DOHH2 (cell line): Measurements from ENCODE around the gene SLC22A12.

Source experiments
- EZH2phosphoT487 ChIP-seq: fragments of 200-600 bp; sonication (generic); IDR thresholded peaks from 2 replicates; pipeline ENCODE4 v1.6.1; 2017; ENCODE audit warnings: borderline replicate concordance, mild to moderate bottlenecking, antibody characterized with exemption, low read length, moderate library complexity, mixed read lengths
- TF ChIP-seq, protein P1 (sequence below): fragments of 200-600 bp; sonication (generic); IDR thresholded peaks from one replicate; pipeline ENCODE4 v1.5.1; 2014; ENCODE audit warnings: antibody characterized with exemption, mild to moderate bottlenecking, low read depth, low read length; ENCODE audit not compliant: poor library complexity, severe bottlenecking

DNA sequence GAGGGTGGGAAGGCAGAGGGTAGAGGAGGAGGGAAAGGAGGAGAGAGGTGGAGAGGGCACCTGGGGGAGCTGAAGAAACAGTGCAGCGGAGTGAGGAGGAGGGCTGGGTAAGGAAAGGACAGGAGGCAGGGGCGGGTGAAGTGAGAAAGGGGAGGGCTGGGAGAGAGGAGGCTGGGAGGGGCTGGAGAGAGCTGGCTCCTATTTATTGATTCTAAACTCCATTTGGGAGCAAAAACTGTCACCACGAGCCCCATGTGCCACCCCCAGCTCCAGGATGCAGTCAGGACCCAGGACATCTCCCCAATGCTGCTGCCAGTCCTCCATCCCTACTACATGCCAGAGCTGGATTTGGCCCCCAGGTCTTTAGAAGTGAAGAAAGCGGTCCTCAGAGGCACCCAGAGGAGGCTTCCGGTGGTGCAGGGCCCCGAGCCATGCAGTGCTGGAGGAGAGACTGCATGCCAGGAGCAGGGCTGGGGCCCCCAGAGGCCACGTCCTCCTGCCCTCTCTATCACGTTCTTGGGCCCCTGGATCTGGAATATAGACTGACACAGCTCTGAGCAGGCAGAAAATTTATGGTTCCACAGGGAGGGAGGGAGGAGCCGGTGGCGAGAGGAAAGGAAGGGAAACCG is 53.7 kb downstream of the SLC22A12 start:
- TF ChIP-seq, protein P1, sequence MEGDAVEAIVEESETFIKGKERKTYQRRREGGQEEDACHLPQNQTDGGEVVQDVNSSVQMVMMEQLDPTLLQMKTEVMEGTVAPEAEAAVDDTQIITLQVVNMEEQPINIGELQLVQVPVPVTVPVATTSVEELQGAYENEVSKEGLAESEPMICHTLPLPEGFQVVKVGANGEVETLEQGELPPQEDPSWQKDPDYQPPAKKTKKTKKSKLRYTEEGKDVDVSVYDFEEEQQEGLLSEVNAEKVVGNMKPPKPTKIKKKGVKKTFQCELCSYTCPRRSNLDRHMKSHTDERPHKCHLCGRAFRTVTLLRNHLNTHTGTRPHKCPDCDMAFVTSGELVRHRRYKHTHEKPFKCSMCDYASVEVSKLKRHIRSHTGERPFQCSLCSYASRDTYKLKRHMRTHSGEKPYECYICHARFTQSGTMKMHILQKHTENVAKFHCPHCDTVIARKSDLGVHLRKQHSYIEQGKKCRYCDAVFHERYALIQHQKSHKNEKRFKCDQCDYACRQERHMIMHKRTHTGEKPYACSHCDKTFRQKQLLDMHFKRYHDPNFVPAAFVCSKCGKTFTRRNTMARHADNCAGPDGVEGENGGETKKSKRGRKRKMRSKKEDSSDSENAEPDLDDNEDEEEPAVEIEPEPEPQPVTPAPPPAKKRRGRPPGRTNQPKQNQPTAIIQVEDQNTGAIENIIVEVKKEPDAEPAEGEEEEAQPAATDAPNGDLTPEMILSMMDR = no peak
- TF ChIP-seq EZH2phosphoT487 = no peak
